Liver (tissue), 9 donors: Measurements from ENCODE around the gene KRT27. TPM values are rescaled to one million over a fixed set of nuclear protein-coding genes. Genes with fewer than 3 reads are reported as not detected.

Experiments used
- DNase-seq: peaks from one replicate; pipeline ENCODE4 v3.0.0-alpha.2; 2017; ENCODE audit warnings: low spot score
- H3K27ac ChIP-seq, 2 donors: one replicate each; pipeline ENCODE4 v1.7.0; 2013; ENCODE audit warnings: inconsistent platforms in 2 of 2, low read length in 2 of 2, control low read depth in 1 of 2, low read depth in 1 of 2, mild to moderate bottlenecking in 1 of 2
- H3K27me3 ChIP-seq, 4 donors: one replicate each; pipeline versions ENCODE4 v1.6.1 to v1.7.0; 2013; ENCODE audit warnings: low read length in 3 of 4, inconsistent platforms in 1 of 4, mild to moderate bottlenecking in 1 of 4, moderate library complexity in 1 of 4; ENCODE audit not compliant: control insufficient read depth in 4 of 4, insufficient read depth in 4 of 4
- H3K36me3 ChIP-seq, 4 donors: one replicate each; pipeline versions ENCODE4 v1.6.1 to v1.7.0; 2013; ENCODE audit warnings: low read length in 3 of 4, mild to moderate bottlenecking in 3 of 4, low read depth in 1 of 4, moderate library complexity in 1 of 4; ENCODE audit not compliant: control insufficient read depth in 4 of 4, insufficient read depth in 3 of 4
- H3K4me1 ChIP-seq, 4 donors: one replicate each; pipeline versions ENCODE4 v1.6.1 to v1.7.0; 2013; ENCODE audit warnings: low read length in 3 of 4, mild to moderate bottlenecking in 3 of 4, moderate library complexity in 1 of 4; ENCODE audit not compliant: control insufficient read depth in 4 of 4, insufficient read depth in 4 of 4
- H3K4me3 ChIP-seq, 3 donors: one replicate each; pipeline versions ENCODE4 v1.6.1 to v1.7.0; 2013; ENCODE audit warnings: low read length in 3 of 3, control low read depth in 1 of 3, low read depth in 1 of 3, mild to moderate bottlenecking in 1 of 3
- H3K9ac ChIP-seq, 2 donors: one replicate each; pipeline ENCODE4 v1.7.0; 2013; ENCODE audit warnings: low read length in 2 of 2, mild to moderate bottlenecking in 2 of 2, moderate library complexity in 2 of 2, control low read depth in 1 of 2, low read depth in 1 of 2
- H3K9me3 ChIP-seq, 4 donors: one replicate each; pipeline versions ENCODE4 v1.6.1 to v1.7.0; 2013; ENCODE audit warnings: low read length in 3 of 4; ENCODE audit not compliant: control insufficient read depth in 4 of 4
- ATF3 ChIP-seq: IDR thresholded peaks from 2 replicates; pipeline ENCODE4 v1.6.1; 2016; ENCODE audit warnings: antibody characterized with exemption
- EGR1 ChIP-seq, 2 donors: IDR thresholded peaks; 2 replicates each; pipeline ENCODE4 v1.6.1; 2016 to 2018; ENCODE audit warnings: antibody characterized with exemption in 2 of 2, low read depth in 2 of 2
- FOXA1 ChIP-seq: IDR thresholded peaks from 2 replicates; pipeline ENCODE4 v1.6.1; 2016; ENCODE audit warnings: antibody characterized with exemption
- FOXA2 ChIP-seq: IDR thresholded peaks from 2 replicates; pipeline ENCODE4 v1.6.1; 2016; ENCODE audit warnings: antibody characterized with exemption
- GABPA ChIP-seq, 2 donors: IDR thresholded peaks in 1 of 2; conservative IDR thresholded peaks in 1 of 2; 2 replicates each; pipeline ENCODE4 v1.6.1; 2016; ENCODE audit warnings: antibody characterized with exemption in 2 of 2, mild to moderate bottlenecking in 1 of 2, moderate library complexity in 1 of 2
- HNF4A ChIP-seq, 2 donors: conservative IDR thresholded peaks; 2 replicates each; pipeline ENCODE4 v1.6.1; 2016; ENCODE audit warnings: antibody characterized with exemption in 2 of 2, mild to moderate bottlenecking in 2 of 2
- HNF4G ChIP-seq: IDR thresholded peaks from 2 replicates; pipeline ENCODE4 v1.6.1; 2016; ENCODE audit warnings: antibody characterized with exemption
- JUND ChIP-seq, 2 donors: IDR thresholded peaks; 2 replicates each; pipeline ENCODE4 v1.6.1; 2016; ENCODE audit warnings: antibody characterized with exemption in 2 of 2
- MAX ChIP-seq: IDR thresholded peaks from 2 replicates; pipeline ENCODE4 v1.6.1; 2016; ENCODE audit warnings: antibody characterized with exemption
- RAD21 ChIP-seq, 2 donors: IDR thresholded peaks; 2 replicates each; pipeline ENCODE4 v1.6.1; 2016; ENCODE audit warnings: antibody characterized with exemption in 2 of 2, mild to moderate bottlenecking in 2 of 2
- RXRA ChIP-seq, 2 donors: IDR thresholded peaks; 2 replicates each; pipeline ENCODE4 v1.6.1; 2017 to 2018; ENCODE audit warnings: antibody characterized with exemption in 2 of 2, mild to moderate bottlenecking in 1 of 2
- SP1 ChIP-seq: IDR thresholded peaks from 2 replicates; pipeline ENCODE4 v1.6.1; 2018; ENCODE audit warnings: antibody characterized with exemption, mild to moderate bottlenecking
- TAF1 ChIP-seq: conservative IDR thresholded peaks from 2 replicates; pipeline ENCODE4 v1.6.1; 2016; ENCODE audit warnings: antibody characterized with exemption, mild to moderate bottlenecking
- YY1 ChIP-seq: IDR thresholded peaks from 2 replicates; pipeline ENCODE4 v1.6.1; 2016; ENCODE audit warnings: antibody characterized with exemption, mild to moderate bottlenecking
- WGBS: extraction: QIAGEN DNeasy Blood & Tissue Kit; methylation state at CpG from one replicate; pipeline ENCODE4 v1.1.7; 2013; 5-methylcytosine and 5-hydroxymethylcytosine counted together
- polyA plus RNA-seq, 2 donors: library from polyadenylated mRNA; stranded (reverse) in 1 of 2; unstranded in 1 of 2; fragments of 200-250 nt in 1 of 2; fragments of >200 nt in 1 of 2; fragmentation: Nextera tagmentation in 1 of 2; extraction: Ambion mirVana in 1 of 2; gene quantifications; one replicate each; pipeline versions ENCODE4 v1.2.1 to v1.2.3, GENCODE V29; 2013 to 2015
- total RNA-seq, 2 donors: library from RNA; depleted of rRNA; stranded (reverse); fragments of >200 nt; gene quantifications; one replicate each; pipeline ENCODE4 v1.2.3, GENCODE V29; 2014
- TF ChIP-seq, protein P1 (sequence below): IDR thresholded peaks from 2 replicates; pipeline ENCODE4 v1.6.1; 2016; ENCODE audit warnings: antibody characterized with exemption, mild to moderate bottlenecking
- TF ChIP-seq, protein P2 (sequence below): IDR thresholded peaks from 2 replicates; pipeline ENCODE4 v1.6.1; 2016; ENCODE audit warnings: antibody characterized with exemption
- TF ChIP-seq, protein P3 (sequence below): fragments of 150-350 bp; IDR thresholded peaks from 2 replicates; pipeline ENCODE4 v1.5.1; 2017; ENCODE audit warnings: improper control_type of control experiment, low read depth, low read length; ENCODE audit not compliant: missing input control
- donor health status: healthy.
- donor health status: healthy.
- donor health status: healthy.
- donor health status: healthy.
- donor health status: healthy.

KRT27 gene
- total and polyA plus RNA-seq, 4 donors, result not detected

DNA sequence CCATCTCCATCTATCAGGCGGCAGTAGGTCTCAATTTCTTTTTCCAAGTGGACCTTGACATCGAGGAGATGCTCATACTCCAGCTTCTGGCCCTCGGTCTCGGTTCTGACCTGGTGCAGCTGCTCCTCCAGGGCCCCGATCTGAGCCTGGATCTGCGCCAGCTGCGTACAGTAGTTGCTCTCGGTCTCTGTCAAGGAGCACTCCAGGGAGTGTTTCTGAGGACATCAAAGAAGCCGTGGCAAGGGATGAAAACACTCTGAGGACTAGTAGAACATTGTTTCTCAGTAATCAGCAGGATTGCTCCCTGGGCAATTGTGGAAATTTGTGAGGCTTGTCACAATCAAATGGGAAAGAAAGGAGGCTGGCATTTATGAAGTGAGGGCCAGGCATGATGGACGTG, 11.5 kb upstream of the KRT27 start:
- H3K27ac ChIP-seq, result no peak overlapping the region
- WGBS, result 75% methylated on average over 10 of the region's 10 CpGs
- no peak for DNase-seq
- no peaks in the 10 kb centered on the region for H3K4me1 ChIP-seq
- no peak overlapping the region for H3K9ac ChIP-seq
- H3K9me3 ChIP-seq, result no peaks in the 10 kb centered on the region
- H3K36me3 ChIP-seq, result no peaks in the 10 kb centered on the region
- H3K27me3 ChIP-seq, result peaks cover 0 to 4% (median 0%) of the 10 kb centered on the region in 4 donors
- TF ChIP-seq SP1 (no peak), FOXA1 (no peak), ATF3 (no peak), TAF1 (no peak), FOXA2 (no peak), GABPA (IDR thresholded peaks at IDR 0.05 in 1 of 2, conservative IDR thresholded peaks at IDR 0.05 in 1 of 2) (no peak), MAX (no peak), HNF4A (conservative IDR thresholded peaks at IDR 0.05) (no peak), JUND (IDR thresholded peaks at IDR 0.05) (no peak), HNF4G (no peak), YY1 (no peak), EGR1 (IDR thresholded peaks at IDR 0.05; ENCODE audit: low read depth in 2 of 2) (no peak), RXRA (IDR thresholded peaks at IDR 0.05) (no peak), RAD21 (IDR thresholded peaks at IDR 0.05) (no peak)
- TF ChIP-seq, protein P1, sequence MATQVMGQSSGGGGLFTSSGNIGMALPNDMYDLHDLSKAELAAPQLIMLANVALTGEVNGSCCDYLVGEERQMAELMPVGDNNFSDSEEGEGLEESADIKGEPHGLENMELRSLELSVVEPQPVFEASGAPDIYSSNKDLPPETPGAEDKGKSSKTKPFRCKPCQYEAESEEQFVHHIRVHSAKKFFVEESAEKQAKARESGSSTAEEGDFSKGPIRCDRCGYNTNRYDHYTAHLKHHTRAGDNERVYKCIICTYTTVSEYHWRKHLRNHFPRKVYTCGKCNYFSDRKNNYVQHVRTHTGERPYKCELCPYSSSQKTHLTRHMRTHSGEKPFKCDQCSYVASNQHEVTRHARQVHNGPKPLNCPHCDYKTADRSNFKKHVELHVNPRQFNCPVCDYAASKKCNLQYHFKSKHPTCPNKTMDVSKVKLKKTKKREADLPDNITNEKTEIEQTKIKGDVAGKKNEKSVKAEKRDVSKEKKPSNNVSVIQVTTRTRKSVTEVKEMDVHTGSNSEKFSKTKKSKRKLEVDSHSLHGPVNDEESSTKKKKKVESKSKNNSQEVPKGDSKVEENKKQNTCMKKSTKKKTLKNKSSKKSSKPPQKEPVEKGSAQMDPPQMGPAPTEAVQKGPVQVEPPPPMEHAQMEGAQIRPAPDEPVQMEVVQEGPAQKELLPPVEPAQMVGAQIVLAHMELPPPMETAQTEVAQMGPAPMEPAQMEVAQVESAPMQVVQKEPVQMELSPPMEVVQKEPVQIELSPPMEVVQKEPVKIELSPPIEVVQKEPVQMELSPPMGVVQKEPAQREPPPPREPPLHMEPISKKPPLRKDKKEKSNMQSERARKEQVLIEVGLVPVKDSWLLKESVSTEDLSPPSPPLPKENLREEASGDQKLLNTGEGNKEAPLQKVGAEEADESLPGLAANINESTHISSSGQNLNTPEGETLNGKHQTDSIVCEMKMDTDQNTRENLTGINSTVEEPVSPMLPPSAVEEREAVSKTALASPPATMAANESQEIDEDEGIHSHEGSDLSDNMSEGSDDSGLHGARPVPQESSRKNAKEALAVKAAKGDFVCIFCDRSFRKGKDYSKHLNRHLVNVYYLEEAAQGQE, result no peak
- TF ChIP-seq, protein P2, sequence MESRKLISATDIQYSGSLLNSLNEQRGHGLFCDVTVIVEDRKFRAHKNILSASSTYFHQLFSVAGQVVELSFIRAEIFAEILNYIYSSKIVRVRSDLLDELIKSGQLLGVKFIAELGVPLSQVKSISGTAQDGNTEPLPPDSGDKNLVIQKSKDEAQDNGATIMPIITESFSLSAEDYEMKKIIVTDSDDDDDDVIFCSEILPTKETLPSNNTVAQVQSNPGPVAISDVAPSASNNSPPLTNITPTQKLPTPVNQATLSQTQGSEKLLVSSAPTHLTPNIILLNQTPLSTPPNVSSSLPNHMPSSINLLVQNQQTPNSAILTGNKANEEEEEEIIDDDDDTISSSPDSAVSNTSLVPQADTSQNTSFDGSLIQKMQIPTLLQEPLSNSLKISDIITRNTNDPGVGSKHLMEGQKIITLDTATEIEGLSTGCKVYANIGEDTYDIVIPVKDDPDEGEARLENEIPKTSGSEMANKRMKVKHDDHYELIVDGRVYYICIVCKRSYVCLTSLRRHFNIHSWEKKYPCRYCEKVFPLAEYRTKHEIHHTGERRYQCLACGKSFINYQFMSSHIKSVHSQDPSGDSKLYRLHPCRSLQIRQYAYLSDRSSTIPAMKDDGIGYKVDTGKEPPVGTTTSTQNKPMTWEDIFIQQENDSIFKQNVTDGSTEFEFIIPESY, result no peak
- TF ChIP-seq, protein P3, sequence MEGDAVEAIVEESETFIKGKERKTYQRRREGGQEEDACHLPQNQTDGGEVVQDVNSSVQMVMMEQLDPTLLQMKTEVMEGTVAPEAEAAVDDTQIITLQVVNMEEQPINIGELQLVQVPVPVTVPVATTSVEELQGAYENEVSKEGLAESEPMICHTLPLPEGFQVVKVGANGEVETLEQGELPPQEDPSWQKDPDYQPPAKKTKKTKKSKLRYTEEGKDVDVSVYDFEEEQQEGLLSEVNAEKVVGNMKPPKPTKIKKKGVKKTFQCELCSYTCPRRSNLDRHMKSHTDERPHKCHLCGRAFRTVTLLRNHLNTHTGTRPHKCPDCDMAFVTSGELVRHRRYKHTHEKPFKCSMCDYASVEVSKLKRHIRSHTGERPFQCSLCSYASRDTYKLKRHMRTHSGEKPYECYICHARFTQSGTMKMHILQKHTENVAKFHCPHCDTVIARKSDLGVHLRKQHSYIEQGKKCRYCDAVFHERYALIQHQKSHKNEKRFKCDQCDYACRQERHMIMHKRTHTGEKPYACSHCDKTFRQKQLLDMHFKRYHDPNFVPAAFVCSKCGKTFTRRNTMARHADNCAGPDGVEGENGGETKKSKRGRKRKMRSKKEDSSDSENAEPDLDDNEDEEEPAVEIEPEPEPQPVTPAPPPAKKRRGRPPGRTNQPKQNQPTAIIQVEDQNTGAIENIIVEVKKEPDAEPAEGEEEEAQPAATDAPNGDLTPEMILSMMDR, result no peak
- no peak overlapping the region for H3K4me3 ChIP-seq
